ENCODE measurements around the gene NOS3.
"Not testable (repeated sequence)": the region's sequence is repeated elsewhere in the genome, so short reads cannot be mapped to it uniquely, and the experiment has no call there.

Gene NOS3

DNA sequence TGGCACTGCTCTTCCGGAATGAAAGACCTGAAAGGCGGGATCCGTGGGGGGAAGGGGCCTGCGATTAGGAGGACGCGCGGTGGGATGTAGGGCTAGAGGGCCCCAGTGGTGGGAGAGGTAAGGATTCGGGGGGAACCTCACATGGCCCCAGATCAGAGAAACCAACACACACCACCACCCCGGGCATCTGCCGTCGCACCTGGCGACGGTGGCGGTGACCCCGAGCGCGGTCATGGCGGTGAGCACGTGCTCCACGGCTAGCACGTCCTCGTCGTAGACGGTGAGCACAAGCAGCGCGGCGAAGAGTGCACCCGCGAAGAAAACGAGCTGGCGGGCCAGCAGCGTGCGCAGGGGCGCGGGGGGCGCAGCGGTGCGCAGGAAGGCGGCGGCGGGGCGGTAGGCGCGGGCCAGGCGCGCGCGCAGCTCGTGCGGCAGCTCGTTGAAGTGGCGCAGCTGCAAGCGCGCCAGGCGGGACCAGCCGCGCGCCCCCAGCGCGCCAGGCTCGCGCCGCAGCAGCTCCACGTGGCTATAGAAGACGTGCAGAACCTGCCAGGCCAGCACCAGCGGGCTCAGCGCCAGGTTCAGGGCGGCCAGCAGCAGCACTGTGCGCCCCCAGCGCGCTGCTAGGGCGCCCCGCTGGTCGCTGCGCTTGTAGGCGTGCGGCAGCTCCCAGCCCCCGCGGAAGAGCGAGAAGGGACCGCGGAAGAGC, 27.8 kb downstream of the NOS3 start:
- peak; percentile 5 for DNase-seq

DNA sequence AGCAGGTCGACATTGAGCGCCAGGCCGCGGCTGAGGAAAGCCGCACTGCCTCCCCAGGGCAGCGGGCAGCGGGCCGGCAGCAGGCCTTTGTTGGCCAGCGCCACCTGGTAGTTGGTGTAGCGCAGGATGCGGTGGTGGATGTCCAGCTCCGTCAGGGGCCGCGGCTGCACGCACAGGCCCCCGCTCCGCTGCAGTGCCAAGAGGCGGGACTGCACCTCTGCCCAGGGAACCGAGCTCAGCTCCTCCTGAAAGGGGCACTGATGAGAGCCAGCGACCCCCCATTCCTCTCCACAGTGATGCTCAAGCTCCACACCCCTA, 28.3 kb downstream of the NOS3 start:
- no peak for DNase-seq

DNA sequence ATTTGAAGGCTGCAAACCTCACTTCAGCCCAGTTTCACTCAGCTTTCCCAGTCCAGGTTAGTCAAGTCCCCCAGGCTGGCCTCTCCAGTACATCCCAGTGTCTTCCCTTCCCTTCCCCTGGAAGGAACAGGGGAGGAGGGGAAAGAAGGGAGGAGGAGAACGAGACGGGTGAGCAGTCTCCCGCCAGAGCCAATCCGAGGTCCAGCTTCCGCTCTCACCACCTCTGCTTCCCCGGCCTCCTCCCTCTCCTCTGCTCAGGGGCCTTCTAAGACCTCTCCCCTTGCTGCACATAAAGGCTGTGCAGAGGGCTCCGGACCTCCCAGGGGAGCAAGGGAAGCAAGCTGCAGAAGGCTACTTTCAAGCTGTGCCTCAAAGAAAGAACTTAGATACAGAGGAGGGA, 29.4 kb downstream of the NOS3 start:
- no peak for DNase-seq

DNA sequence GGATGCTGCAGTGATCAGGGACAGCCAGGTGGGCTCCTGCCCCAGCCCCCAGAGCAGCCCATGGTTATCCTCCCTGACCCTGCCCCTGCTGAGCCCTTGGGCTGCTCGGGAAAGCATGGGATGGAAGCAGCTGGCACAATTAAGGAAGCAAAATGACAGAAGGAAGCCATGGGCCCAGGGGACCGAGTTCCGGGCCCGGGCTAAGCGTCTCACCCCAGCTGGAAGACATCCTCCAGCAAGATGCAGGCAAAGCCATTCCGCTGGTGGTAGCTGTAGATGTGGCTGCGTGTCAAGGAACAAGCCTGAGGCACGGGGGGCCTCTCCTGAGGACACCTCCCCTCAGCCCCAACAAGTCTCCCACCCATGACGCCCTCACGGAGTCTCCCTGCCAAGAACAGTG, 32.4 kb downstream of the NOS3 start:
- no peak for DNase-seq

DNA sequence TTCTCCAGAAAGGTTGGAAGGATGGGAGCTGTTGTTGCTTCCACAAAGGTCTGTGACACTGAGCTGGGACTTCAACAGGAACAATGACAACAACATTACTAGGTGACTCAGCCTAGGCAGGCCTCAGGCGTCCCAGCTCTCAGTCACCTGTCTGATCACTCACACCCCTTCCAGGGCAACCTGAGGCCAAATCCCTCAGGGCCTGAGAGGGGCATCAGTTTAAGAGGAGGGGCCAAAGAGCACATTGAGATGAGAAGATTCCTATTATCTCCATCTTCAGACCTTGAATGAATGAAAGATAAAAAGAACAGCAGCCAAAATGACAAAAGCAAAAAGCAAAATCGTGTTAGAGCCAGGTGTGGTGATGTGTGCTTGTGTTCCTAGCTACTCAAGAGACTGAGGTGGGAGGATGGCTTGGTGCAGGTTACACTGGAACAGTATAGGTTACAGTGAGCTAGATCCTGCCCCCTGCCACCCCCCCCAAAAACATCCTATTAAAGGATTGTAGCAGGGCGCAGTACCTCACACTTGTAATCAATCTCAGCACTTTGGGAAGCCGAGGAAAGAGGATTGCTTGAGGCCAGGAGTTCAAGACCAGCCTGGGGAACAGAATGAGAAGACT, 33.7 kb downstream of the NOS3 start, which contains the start of gene ATG9B:
Gene ATG9B (minus strand): TSS at position 60 of the 622 bp plus-strand sequence. CDS start 71 bp downstream, outside the sequence.
- no peak for DNase-seq

DNA sequence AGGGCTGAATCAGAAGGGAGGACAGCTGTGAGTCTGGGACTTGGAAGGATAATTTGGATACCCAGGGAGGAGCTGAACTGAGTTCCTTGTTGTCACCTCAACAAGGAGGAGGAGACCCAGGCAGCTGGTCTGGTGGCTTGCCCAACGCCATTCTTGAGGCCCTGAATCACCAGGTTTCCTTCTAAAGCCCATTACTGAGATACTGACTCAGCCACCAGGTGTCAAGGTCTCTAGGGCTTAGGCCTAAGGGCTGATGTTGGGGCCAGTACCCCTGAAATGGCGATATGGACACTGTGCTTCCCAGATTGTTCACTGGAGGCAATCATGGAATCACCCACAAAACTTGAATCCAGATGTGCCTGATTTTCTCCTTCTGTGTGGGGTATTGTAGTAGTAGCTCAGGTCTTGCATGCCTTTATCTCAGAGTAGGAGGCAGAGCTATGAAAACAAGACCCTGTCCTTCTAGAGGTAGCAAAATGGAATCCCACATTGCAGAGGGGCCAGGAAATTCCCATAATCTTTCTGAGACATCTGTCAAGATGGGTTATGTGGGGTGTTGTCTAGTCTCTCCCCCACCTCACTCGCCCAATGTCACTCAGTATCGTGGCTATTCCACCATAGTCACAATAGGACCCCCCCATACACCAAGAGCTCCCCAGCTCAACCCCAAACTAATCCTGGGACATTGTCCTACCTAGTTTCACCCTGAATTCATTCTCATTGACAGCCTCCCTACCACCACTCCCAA, 35.3 kb downstream of the NOS3 start:
- no peak for DNase-seq

DNA sequence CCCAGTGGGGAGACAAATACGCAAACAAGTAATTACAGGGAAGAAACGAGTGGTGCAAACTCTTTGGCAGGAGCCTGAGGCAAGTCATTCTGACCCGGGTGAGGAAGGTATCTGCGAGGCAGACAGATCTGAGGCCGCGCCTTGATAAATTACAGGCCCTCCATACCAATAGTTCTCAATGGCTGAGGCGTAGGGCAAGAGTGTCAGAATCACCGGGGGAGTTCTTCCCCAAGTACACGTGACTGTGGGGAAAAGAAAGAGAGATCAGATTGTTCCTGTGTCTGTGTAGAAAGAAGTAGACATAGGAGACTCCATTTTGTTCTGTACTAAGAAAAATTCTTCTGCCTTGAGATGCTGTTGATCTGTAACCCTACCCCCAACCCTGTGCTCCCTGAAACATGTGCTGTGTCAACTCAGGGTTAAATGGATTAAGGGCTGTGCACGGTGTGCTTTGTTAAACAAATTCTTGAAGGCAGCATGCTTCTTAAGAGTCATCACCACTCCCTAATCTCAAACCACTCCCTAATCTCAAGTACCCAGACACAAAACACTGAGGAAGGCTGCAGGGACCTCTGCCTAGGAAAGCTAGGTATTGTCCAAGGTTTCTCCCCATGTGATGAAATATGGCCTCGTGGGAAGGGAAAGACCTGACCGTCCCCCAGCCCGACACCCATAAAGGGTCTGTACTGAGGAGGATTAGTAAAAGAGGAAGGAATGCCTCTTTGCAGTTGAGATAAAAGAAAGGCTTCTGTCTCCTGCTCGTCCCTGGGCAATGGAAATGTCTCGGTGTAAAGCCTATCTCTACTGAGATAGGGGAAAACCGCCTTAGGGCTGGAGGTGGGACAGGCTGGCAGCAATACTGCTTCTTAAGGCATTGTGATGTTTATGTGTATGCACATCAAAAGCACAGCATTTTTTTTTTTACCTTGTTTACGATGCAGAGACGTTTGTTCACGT, 36.2 kb downstream of the NOS3 start:
- not testable (repeated sequence) for DNase-seq

DNA sequence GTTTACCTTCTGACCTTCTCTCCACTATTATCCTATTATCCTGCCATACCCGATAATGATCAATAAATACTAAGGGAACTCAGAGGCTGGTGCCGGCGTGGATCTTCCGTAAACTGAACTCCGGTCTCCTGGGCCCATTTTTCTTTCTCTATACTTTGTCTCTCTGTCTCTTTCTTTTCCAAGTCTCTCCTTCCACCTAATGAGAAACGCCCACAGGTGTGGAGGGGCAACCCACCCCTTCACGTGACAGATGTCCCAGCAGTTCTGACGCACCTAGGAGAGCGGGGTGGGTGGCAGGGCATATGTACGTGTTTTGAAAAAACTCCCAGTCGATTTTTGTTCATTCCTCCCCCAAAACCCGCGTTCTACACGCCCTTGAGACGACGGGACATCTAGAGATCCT, 36.9 kb downstream of the NOS3 start:
- DNase-seq, result not testable (repeated sequence)

DNA sequence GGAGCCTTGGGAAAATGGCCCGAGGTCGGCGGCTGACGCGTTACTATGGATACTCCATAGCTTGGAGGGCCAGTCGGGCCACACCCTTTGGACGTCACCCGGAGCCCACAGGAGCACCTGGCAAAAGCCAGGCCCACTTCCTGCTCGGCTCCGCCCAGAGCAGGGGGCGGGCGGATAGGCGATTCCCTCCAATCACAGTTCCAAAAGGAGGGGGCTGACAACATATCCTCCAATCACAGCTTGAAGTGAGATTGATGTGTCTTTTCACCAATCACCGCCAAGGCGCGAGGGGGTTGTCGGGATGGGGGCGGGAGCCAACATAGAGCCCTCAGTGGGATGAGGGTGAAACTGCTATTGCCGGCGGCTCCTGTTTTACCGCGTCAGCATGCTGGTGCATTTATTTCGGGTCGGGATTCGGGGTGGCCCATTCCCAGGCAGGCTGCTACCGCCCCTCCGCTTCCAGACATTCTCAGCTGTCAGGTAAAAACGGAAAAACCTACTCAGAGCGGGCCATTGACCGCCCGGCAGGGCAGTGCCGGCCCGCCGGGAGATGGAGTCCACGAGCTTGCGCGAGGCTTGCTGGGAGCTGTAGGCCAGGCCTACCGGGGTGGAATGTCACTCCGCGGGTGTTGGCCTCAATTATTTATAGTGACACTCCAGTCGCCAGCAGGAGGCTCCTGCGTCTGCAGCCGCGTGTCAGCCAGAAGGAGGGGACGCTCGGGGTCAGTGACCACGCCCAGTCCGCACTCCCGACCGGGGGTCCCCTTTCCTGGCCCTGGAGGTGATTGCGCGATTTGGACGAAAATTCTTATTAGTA, 37.5 kb downstream of the NOS3 start, which contains the start of gene ABCB8:
Gene ABCB8 (plus strand): TSS at position 320 of the 817 bp plus-strand sequence. CDS start 66 bp downstream, at position 386.
- DNase-seq, result peak; percentile 90

DNA sequence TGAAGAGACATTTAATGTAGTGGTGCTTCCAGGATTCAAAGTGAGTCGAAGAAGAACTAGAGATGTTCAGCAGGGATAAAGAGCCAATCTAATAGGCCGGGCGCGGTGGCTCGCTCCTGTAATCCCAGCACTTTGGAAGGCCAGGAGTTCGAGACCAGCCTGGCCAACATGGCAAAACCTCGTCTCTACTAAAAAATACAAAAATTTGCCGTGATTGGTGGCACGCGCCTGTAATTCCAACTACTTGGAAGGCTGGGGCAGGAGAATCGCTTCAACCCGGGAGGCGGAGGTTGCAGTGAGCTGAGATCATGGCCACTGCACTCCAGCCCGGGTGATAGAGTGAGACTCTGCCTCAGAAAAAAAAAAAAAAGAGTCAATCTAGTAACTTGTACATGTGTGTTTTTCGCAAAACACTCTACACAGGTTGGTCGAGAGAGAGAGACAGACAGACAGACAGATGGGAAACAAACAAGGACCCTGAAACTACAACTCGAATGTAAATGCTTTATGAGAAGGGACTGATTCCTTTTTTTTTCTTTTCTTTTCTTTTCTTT, 38.2 kb downstream of the NOS3 start:
- DNase-seq, result no peak

DNA sequence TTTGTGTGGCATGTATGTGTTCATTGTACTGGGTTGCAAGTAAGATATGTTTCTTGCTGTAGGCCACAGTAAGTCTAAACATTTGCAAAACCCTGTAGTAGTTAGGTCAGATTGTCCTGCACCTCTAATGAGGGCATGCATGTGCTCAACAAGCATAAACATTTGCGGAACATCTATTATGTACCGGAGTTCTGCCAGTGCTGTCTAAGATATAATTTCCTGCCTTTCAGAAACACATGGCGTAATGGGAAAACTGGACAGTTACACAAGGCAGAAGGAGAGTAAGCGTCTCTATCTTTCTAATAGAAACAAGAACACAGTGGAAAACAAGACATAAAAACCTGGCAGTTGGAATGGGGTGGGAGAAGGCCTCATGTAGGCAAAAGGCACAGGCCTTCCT, 40.2 kb downstream of the NOS3 start:
- DNase-seq, result no peak

DNA sequence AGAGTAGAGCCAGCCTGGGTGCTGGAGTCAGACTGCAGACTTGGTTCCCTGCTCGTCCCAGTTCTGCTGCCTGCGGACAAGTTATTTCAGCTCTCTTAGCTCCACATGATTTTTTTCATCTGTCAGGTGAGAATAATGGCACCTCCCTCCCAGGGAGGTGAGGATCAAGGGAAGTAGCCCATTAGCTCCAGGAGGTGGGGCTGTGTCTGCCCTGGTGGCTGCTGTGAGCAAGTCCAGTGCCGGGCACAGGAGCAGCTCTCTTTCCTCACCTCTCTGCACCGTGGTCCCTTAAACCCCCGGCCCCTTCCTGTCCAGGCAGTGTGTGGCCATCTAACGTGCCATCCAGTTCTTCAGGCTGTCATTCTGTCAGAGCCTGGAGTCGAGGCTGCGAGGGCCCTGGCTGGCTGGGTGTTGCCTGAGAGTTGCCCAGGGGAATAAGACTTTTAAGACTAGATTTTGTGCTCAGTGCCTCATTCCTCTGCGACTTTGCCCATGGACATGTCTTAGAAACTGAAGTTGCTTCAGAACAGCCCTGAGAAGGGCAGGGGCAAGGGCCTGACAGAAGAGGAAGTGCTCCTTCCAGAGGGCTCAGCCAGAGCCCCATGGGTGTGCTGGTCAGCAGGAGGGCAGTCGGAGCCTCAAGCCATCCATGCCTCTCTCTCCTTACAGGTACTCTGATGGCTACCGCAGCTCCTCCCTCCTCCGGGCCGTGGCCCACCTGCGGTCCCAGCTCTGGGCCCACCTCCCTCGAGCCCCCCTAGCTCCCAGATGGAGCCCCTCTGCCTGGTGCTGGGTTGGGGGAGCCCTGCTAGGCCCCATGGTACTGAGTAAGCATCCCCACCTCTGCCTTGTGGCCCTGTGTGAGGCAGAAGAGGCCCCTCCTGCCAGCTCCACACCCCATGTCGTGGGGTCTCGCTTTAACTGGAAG, 42.4 kb downstream of the NOS3 start:
- no peak for DNase-seq

DNA sequence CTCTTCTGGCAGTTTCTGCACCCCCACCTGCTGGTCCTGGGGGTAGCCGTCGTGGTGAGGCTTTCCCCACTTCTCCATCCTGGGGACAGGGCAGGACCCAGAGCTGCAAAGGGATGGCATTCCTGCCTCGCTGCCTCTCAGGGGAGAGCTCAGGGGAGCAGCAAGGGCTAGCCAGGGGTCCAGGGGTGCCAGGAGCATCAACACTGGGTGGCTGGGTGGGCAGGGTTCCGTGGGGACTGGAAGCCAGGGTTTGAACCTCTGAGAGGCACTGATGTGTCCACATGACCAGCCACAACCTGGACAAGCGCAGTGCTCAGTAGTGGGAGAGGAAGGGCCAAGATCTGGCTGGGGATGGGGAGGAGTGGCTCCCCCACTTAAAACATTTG, 43.0 kb downstream of the NOS3 start:
- DNase-seq, result no peak

DNA sequence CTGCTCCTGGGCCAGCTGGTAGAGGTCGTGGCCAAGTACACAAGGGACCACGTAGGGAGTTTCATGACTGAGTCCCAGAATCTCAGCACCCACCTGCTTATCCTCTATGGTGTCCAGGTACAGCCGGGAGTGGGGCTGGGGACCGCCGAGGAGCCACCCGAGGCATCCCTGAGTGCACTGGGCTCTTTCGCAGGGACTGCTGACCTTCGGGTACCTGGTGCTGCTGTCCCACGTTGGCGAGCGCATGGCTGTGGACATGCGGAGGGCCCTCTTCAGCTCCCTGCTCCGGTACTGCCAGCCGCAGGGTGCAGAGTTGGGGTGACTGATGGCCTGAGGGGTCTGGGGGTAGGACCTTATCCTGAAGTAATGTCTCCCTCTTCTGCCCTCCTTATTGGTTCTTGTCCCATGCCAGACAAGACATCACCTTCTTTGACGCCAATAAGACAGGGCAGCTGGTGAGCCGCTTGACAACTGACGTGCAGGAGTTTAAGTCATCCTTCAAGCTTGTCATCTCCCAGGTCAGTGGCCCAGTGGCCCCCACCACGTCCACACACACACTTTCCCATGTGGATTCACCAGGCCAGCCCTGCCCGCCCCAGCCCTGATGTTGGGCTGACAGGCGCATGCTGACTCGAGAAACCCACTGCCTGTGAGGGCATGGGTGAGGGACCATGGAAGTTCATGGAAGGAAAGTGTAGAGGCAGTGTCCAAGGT, 43.7 kb downstream of the NOS3 start:
- DNase-seq, result no peak

DNA sequence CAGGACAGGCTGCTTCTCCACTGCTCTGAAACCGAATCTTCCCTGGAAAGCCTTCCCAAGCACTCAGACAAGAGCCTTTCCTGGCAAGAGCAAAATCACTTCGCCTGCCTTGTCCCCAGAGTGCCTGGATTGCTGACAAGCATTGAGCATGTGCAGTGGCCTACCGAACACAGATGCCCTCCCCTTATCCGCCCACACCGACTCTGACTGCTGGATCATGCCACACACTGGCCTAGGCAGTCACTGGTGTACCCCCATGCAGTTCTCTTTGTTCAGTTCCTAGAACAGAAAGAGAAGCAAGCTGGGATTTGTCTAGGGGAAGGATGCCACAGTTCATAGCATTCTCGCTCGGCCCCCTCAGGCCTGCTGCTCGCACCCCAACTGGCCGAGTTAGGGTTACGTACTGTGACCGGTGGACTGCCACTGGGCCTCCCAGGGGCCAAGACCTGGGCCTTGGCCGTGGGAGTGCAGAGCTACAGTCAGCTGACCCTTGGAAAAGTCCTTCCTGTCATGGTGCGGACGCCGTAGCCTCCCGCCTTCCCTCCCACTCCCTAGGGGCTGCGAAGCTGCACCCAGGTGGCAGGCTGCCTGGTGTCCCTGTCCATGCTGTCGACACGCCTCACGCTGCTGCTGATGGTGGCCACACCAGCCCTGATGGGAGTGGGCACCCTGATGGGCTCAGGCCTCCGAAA, 44.4 kb downstream of the NOS3 start:
- DNase-seq, result no peak

DNA sequence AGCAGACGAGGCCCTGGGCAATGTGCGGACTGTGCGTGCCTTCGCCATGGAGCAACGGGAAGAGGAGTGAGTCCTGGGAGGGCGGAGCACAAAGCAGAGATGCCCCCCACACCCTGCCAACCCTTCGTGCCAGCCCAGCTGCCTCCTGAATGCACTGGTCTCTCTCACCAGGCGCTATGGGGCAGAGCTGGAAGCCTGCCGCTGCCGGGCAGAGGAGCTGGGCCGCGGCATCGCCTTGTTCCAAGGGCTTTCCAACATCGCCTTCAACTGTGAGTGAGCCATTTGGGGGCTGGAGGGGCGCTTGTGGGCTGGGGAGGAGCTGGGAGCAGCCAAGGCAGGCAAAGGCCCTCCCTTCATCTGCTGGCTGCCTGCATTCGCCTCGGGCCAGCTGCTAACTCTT, 45.1 kb downstream of the NOS3 start:
- no peak for DNase-seq

DNA sequence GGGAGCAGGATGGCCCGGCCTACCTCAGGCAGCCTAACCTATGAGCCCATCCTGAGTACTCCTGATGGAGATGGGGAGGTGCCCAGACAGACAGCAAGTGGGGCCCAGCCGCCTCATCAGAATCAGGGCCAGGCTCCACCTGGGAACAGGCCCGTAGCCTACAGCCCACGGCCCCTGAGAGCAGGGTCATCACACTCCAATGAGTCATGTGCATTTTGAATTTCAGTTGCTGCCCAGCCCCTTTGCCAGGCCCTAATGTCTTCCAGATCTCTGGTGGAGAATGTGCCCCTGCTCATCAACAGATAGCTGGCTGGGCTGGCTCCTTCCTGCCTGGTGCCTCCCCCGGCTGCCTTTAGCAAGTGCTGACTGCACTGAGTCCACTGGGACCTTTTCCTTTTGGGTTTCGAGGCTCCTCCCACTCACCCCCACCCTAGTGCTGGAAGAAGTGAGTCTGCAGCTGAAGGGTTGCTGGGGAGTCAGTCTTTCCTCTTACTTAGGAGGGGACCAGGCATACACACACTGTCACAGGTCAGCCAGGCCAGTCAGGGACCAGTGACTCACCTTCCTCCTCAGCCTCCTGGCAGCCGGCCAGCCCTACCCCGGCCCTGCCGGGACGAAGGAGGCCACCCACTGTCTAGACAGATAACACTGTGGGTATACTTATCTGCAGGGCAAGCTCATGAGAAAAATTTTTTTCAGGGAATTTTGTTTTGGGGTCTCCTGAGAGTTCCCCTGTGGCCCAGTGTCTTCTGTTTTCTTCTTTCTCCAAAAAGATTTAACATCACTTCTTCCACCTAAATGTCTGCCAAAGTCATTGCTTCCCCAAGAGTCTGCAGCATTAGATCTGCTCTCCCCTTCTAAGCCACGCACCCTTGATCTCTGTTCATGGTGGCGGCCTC, 48.4 kb downstream of the NOS3 start:
- no peak for DNase-seq
